SK-N-SH (cell line): Measurements from ENCODE around the gene CHCHD6. TPM values are rescaled to one million over a fixed set of nuclear protein-coding genes. Genes with fewer than 3 reads are reported as not detected.

ENCODE experiments used
- CTCF ChIA-PET: fragments of 300-600, 350-600 bp; formaldehyde crosslinking; extraction: SDS; loops from one replicate; lab custom pipeline; 2021; lab: Yijun Ruan, JAX
- POLR2A ChIA-PET: fragments of 350-600 bp; sonication (Branson Sonifier 250); formaldehyde crosslinking; extraction: SDS; loops from one replicate; lab custom pipeline; 2020; ENCODE audit warnings: antibody characterized with exemption, inconsistent platforms; lab: Yijun Ruan, JAX
- DNase-seq: peaks from one replicate; pipeline ENCODE4 v3.0.0; 2012
- H2AFZ ChIP-seq: fragments of 200-600 bp; sonication (generic); 2 replicates; pipeline ENCODE4 v1.8.1; 2016; ENCODE audit warnings: antibody characterized with exemption, mild to moderate bottlenecking, low read depth
- H3F3A ChIP-seq: fragments of 200-600 bp; sonication (generic); replicated peaks from 2 replicates; pipeline ENCODE3; 2016; ENCODE audit warnings: antibody characterized with exemption, mild to moderate bottlenecking; ENCODE audit not compliant: insufficient read depth
- H3K27ac ChIP-seq, 2 experiments: fragments of 200-500 bp in 1 of 2; fragments of 200-600 bp in 1 of 2; sonication (Bioruptor generic) in 1 of 2; sonication (generic), shearing (Covaris generic) in 1 of 2; 2 replicates each; pipeline versions ENCODE4 v1.5.1 to v1.6.1; 2014 to 2016; ENCODE audit warnings: low read depth in 2 of 2, inconsistent platforms in 1 of 2, low read length in 1 of 2, mild to moderate bottlenecking in 1 of 2, mixed read lengths in 1 of 2
- H3K27me3 ChIP-seq: fragments of 200-600 bp; sonication (generic), shearing (Covaris generic); 2 replicates; pipeline ENCODE4 v1.6.1; 2016; ENCODE audit warnings: mixed run types; ENCODE audit not compliant: insufficient read depth
- H3K36me3 ChIP-seq, 2 experiments: fragments of 200-500 bp in 1 of 2; fragments of 200-600 bp in 1 of 2; sonication (Bioruptor generic) in 1 of 2; sonication (generic) in 1 of 2; replicated peaks in 1 of 2; 2 replicates each; pipeline versions ENCODE3 to v1.5.1; 2014 to 2016; ENCODE audit warnings: low read length in 1 of 2, mild to moderate bottlenecking in 1 of 2; ENCODE audit not compliant: insufficient read depth in 2 of 2, control insufficient read depth in 1 of 2
- H3K4me1 ChIP-seq, 2 experiments: fragments of 200-500 bp in 1 of 2; fragments of 200-600 bp in 1 of 2; sonication (Bioruptor generic) in 1 of 2; sonication (generic), shearing (Covaris generic) in 1 of 2; 2 replicates each; pipeline versions ENCODE4 v1.5.1 to v1.6.1; 2014 to 2016; ENCODE audit warnings: low read depth in 1 of 2, low read length in 1 of 2, mixed run types in 1 of 2; ENCODE audit not compliant: insufficient read depth in 2 of 2, control insufficient read depth in 1 of 2
- H3K4me2 ChIP-seq: fragments of 200-600 bp; sonication (generic), shearing (Covaris generic); 2 replicates; pipeline ENCODE4 v1.6.1; 2017; ENCODE audit warnings: mixed run types
- H3K4me3 ChIP-seq, 2 experiments: fragments of 200-500 bp in 1 of 2; fragments of 200-600 bp in 1 of 2; sonication (Bioruptor generic) in 1 of 2; sonication (generic), shearing (Covaris generic) in 1 of 2; 2 replicates each; pipeline versions ENCODE4 v1.5.1 to v1.8.1; 2014 to 2016; ENCODE audit warnings: low read depth in 2 of 2, inconsistent platforms in 1 of 2, low read length in 1 of 2, mild to moderate bottlenecking in 1 of 2, mixed read lengths in 1 of 2, moderate library complexity in 1 of 2
- H3K79me2 ChIP-seq: fragments of 200-600 bp; sonication (generic); 2 replicates; pipeline ENCODE4 v1.8.1; 2017; ENCODE audit warnings: mild to moderate bottlenecking; ENCODE audit not compliant: insufficient read depth
- H3K9ac ChIP-seq: fragments of 200-600 bp; sonication (generic); 2 replicates; pipeline ENCODE4 v1.6.1; 2017; ENCODE audit warnings: mixed run types
- H3K9me2 ChIP-seq: fragments of 200-600 bp; sonication (generic); 2 replicates; pipeline ENCODE4 v1.6.1; 2017; ENCODE audit warnings: mixed run types
- H3K9me3 ChIP-seq: fragments of 200-600 bp; sonication (generic); 2 replicates; pipeline ENCODE4 v1.6.1; 2017; ENCODE audit warnings: mixed run types, mild to moderate bottlenecking, moderate library complexity
- H4K20me1 ChIP-seq: fragments of 200-600 bp; sonication (generic); 2 replicates; pipeline ENCODE4 v1.6.1; 2017; ENCODE audit warnings: mild to moderate bottlenecking, mixed run types; ENCODE audit not compliant: insufficient read depth
- CHD2 ChIP-seq: fragments of 150-350 bp; IDR thresholded peaks from 2 replicates; pipeline ENCODE4 v1.6.1; 2018; ENCODE audit warnings: low read length; ENCODE audit not compliant: partially characterized antibody
- ELF1 ChIP-seq: IDR thresholded peaks from 2 replicates; pipeline ENCODE4 v1.4.0; 2012
- EZH2phosphoT487 ChIP-seq: fragments of 200-600 bp; sonication (generic); IDR thresholded peaks from 2 replicates; pipeline ENCODE4 v1.6.1; 2017; ENCODE audit warnings: low read depth, mixed run types, mild to moderate bottlenecking, antibody characterized with exemption, moderate library complexity, borderline replicate concordance
- FOXJ3 ChIP-seq: sonication (generic); formaldehyde crosslinking; IDR thresholded peaks from 2 replicates; pipeline ENCODE4 v1.5.1; 2020; ENCODE audit warnings: mild to moderate bottlenecking, missing genetic modification reagents
- IRF3 ChIP-seq: fragments of 150-350 bp; IDR thresholded peaks from 2 replicates; pipeline ENCODE4 v1.6.1; 2016; ENCODE audit warnings: mild to moderate bottlenecking, low read depth, low read length
- JUND ChIP-seq: IDR thresholded peaks from 2 replicates; pipeline ENCODE4 v1.4.0; 2012
- MAX ChIP-seq: IDR thresholded peaks from 2 replicates; pipeline ENCODE4 v1.4.0; 2012; ENCODE audit warnings: low read depth
- NFIC ChIP-seq: IDR thresholded peaks from 2 replicates; pipeline ENCODE4 v1.4.0; 2012; ENCODE audit warnings: borderline replicate concordance
- NRF1 ChIP-seq: IDR thresholded peaks from 2 replicates; pipeline ENCODE4 v1.6.1; 2012; ENCODE audit warnings: low read depth, mild to moderate bottlenecking, low read length
- RAD21 ChIP-seq: IDR thresholded peaks from 2 replicates; pipeline ENCODE4 v1.6.1; 2012; ENCODE audit warnings: mild to moderate bottlenecking, low read length
- RFX5 ChIP-seq: IDR thresholded peaks from 2 replicates; pipeline ENCODE4 v1.6.1; 2012; ENCODE audit warnings: mild to moderate bottlenecking, improper control_type of control experiment, low read length
- SIN3A ChIP-seq: IDR thresholded peaks from 2 replicates; pipeline ENCODE4 v1.6.1; 2012; ENCODE audit warnings: low read depth, mild to moderate bottlenecking, low read length, moderate library complexity, borderline replicate concordance
- TAF1 ChIP-seq: IDR thresholded peaks from 2 replicates; pipeline ENCODE4 v1.6.1; 2012; ENCODE audit warnings: low read depth, mild to moderate bottlenecking, low read length, moderate library complexity, borderline replicate concordance
- TCF12 ChIP-seq: IDR thresholded peaks from 2 replicates; pipeline ENCODE4 v1.4.0; 2012
- USF2 ChIP-seq: fragments of 150-350 bp; IDR thresholded peaks from 2 replicates; pipeline ENCODE4 v1.6.1; 2017; ENCODE audit warnings: antibody characterized with exemption, low read length, low read depth, borderline replicate concordance
- YY1 ChIP-seq: IDR thresholded peaks from 2 replicates; pipeline ENCODE4 v1.4.0; 2012; ENCODE audit warnings: low read depth, mild to moderate bottlenecking
- WGBS: methylation state at CpG from one replicate; pipeline ENCODE4 v1.1.6; 2017; ENCODE audit warnings: low lambda C conversion rate; 5-methylcytosine and 5-hydroxymethylcytosine counted together
- polyA plus RNA-seq, 3 experiments: library from polyadenylated mRNA; depleted of rRNA; stranded (reverse); fragments of >200 nt; gene quantifications; 2 replicates each; pipeline ENCODE4 v1.2.3, GENCODE V29; 2012

The CHCHD6 gene
- polyA plus RNA-seq, 1 of the 3 experiments (the other 2 are of a cell fraction) = 42.5 TPM

GRCh38 chr3:126891791-126892190 is 187.8 kb downstream of the CHCHD6 start:
- peaks cover under 1 to 46% of the 10 kb centered on the region in 2 experiments; a peak in 3 of 4 replicates for H3K4me1 ChIP-seq
- H3F3A ChIP-seq = peaks cover 3% of the 10 kb centered on the region
- TF ChIP-seq SIN3A = no peak
- TF ChIP-seq CHD2 = no peak
- TF ChIP-seq NRF1 = no peak
- no peak for TF ChIP-seq ELF1
- TF ChIP-seq FOXJ3 = no peak
- no peaks in the 10 kb centered on the region for H4K20me1 ChIP-seq
- no peaks in the 10 kb centered on the region for H3K9me2 ChIP-seq
- 96% methylated on average over 4 of the region's 10 CpGs for WGBS
- no peaks in the 10 kb centered on the region for H3K79me2 ChIP-seq
- no peaks in the 10 kb centered on the region for H3K27me3 ChIP-seq
- no peak overlapping the region for H3K4me2 ChIP-seq
- H2AFZ ChIP-seq = no peak overlapping the region
- no peaks in the 10 kb centered on the region for H3K9me3 ChIP-seq
- peaks cover 0 to 2% of the 10 kb centered on the region in 2 experiments for H3K36me3 ChIP-seq
- DNase-seq = no peak
- no peak overlapping the region for H3K9ac ChIP-seq
- no peak overlapping the region for H3K27ac ChIP-seq
- CTCF ChIA-PET = interaction anchor here (0.8 to 1.8 kb wide), 2 partner anchors 10 to 15 kb away, joined by 3 read pairs; no protein-coding TSS in a partner anchor
- POLR2A ChIA-PET = no interaction called here
- H3K4me3 ChIP-seq = no peak overlapping the region

- H3K4me2 ChIP-seq = no peak overlapping the region
- no peaks in the 10 kb centered on the region for H3F3A ChIP-seq
- no peak overlapping the region for H3K4me3 ChIP-seq
- H3K36me3 ChIP-seq = peaks cover 0 to 2% of the 10 kb centered on the region in 2 experiments
- CTCF ChIA-PET = no interaction called here
- H3K27me3 ChIP-seq = no peaks in the 10 kb centered on the region
- H3K9me2 ChIP-seq = no peaks in the 10 kb centered on the region
- H3K9me3 ChIP-seq = no peaks in the 10 kb centered on the region
- WGBS = 86% methylated on average over 1 of the region's 2 CpGs
- no peak overlapping the region for H2AFZ ChIP-seq
- TF ChIP-seq CHD2 (no peak), EZH2phosphoT487 (no peak), NFIC (no peak), TCF12 (no peak), YY1 (no peak), JUND (no peak), RAD21 (no peak), RFX5 (no peak), MAX (no peak), SIN3A (no peak), TAF1 (no peak), USF2 (no peak), IRF3 (no peak)
- POLR2A ChIA-PET = no interaction called here
- DNase-seq = no peak
- no peak overlapping the region for H3K9ac ChIP-seq
- H3K4me1 ChIP-seq = peaks cover 0 to 30% of the 10 kb centered on the region in 2 experiments; a peak in 2 of 4 replicates
- H3K27ac ChIP-seq = no peak overlapping the region
- no peaks in the 10 kb centered on the region for H4K20me1 ChIP-seq
- no peaks in the 10 kb centered on the region for H3K79me2 ChIP-seq
Measured at GRCh38 chr3:126893651-126894050, 189.6 kb downstream of the CHCHD6 start.
